ENCODE data around the gene BEND7. TPM values are rescaled to one million over a fixed set of nuclear protein-coding genes. Genes with fewer than 3 reads are reported as not detected.

Gene BEND7
- total and polyA plus RNA-seq, 2 of the 4 experiments (the other 2 are of a cell fraction) = 2.3 to 3.5 TPM

GRCh38 chr10:13526948-13527863 lies 1.6 kb downstream of the BEND7 start:
- BruUV-seq (replicated peaks) = no TSS peak

More at GRCh38 chr10:13526948-13527863, 1.6 kb downstream of the BEND7 start:
- WGBS, 2 experiments (ENCODE audit: extremely low coverage in 2 of 2, insufficient read length in 1 of 2) = no CpG with 5 or more reads among the region's 10 CpGs
- Histone ChIP-seq H3K9me1 (ENCODE audit: insufficient read depth, low read length) (no peaks in the 10 kb centered on the region; the same call in none of the 2 replicates), H3K56ac (ENCODE audit: extremely low read depth, insufficient read depth, low read length) (no peak overlapping the region), H3K79me1 (ENCODE audit: low read depth in 1 of 2, low read length in 2 of 2) (peaks cover 3 to 15% of the 10 kb centered on the region in 2 experiments; a peak in 3 of 4 replicates), H3K9me3 (ENCODE audit: control insufficient read depth, insufficient read depth, low read length) (no peaks in the 10 kb centered on the region), H2AK9ac (replicated peaks; ENCODE audit: low read depth, low read length, poor library complexity) (no peak overlapping the region), H4K20me1 (ENCODE audit: insufficient read depth, low read length) (no peaks in the 10 kb centered on the region), H3K27ac (ENCODE audit: insufficient read depth, low read length) (no peak overlapping the region), H4K91ac (ENCODE audit: insufficient read depth, low read depth, low read length) (no peak overlapping the region), H3K23ac (ENCODE audit: low read depth, low read length) (0 out of 2 replicates have a peak overlapping the region, but pooled peaks have one; percentile 48), H2BK120ac (ENCODE audit: low read depth, low read length) (no peak overlapping the region), H3K4me2 (ENCODE audit: low read depth, low read length) (peak overlapping the region; percentile 94; the same call in 1 of the 2 replicates), H2AK5ac (ENCODE audit: low read depth, low read length) (no peak overlapping the region), H3K9ac (ENCODE audit: low read depth, low read length) (no peak overlapping the region), H3K18ac (ENCODE audit: low read depth, low read length) (no peak overlapping the region), H3K14ac (replicated peaks; ENCODE audit: low read depth, low read length) (no peak overlapping the region), H2BK20ac (ENCODE audit: low read depth, low read length) (no peak overlapping the region), H4K5ac (ENCODE audit: low read depth, low read length) (no peak overlapping the region), H2BK15ac (ENCODE audit: low read depth, low read length) (no peak overlapping the region), H3K27me3 (ENCODE audit: control insufficient read depth, insufficient read depth, low read length) (no peaks in the 10 kb centered on the region; the same call in 1 of the 2 replicates), H2AFZ (replicated peaks; ENCODE audit: low read length, poor library complexity) (no peak overlapping the region), H3K4ac (ENCODE audit: low read depth, low read length) (no peak overlapping the region), H2BK5ac (ENCODE audit: low read depth, low read length, poor library complexity, severe bottlenecking) (no peak overlapping the region), H3K36me3 (ENCODE audit: control insufficient read depth, insufficient read depth, low read length) (peaks cover 3% of the 10 kb centered on the region), H4K8ac (ENCODE audit: low read depth in 2 of 2, low read length in 2 of 2) (no peak overlapping the region), H3K4me3 (ENCODE audit: insufficient read depth, low read depth, low read length) (peak overlapping the region; percentile 57; the same call in 1 of the 2 replicates), H3K4me1 (ENCODE audit: control insufficient read depth, insufficient read depth, low read length) (peaks cover 3% of the 10 kb centered on the region; the same call in 1 of the 2 replicates)
- intact Hi-C loops (cut with micrococcal nuclease) (no loop called here), in situ Hi-C loops (cut with MboI; ENCODE audit: low sequenced_read_pairs) (no loop called here), dilution Hi-C loops (cut with HindIII; ENCODE audit: low sequenced_read_pairs, unreplicated experiment) (no loop called here)
- peak; percentile 10 for ATAC-seq (ENCODE audit: low read depth)
- POLR2A ChIA-PET (ENCODE audit: unreplicated experiment) = interaction anchor here (0.7 to 1.1 kb wide), 2 partner anchors 10 to 611 kb away, joined by 3 read pairs; no protein-coding TSS in a partner anchor
- CTCF ChIA-PET = interaction anchor here (1.3 to 2.0 kb wide), 3 partner anchors 10 to 155 kb away, joined by 6 to 7 read pairs (median 6); no protein-coding TSS in a partner anchor
- TF ChIP-seq FOS (IDR thresholded peaks at IDR 0.05; ENCODE audit: low read depth, low read length) = peak; percentile 44
- no peak for TF ChIP-seq POLR2A (IDR thresholded peaks at IDR 0.05; ENCODE audit: low read depth, low read length)
- peak; percentile 72 for DNase-seq

All from IMR-90 (cell line).